Stimulated activated CD4-positive, alpha-beta T cell treated with anti-CD3 and anti-CD28 coated beads, Interleukin-1b, Interleukin-23, amount 100 ng/mL, for 4 hours (primary cell): ENCODE measurements around the gene SNX25.

Experiments
- DNase-seq, 2 donors: peaks; one replicate each; pipeline ENCODE4 v3.0.0-alpha.2; 2020; ENCODE audit warnings: low read depth in 2 of 2

The SNX25 gene

DNA sequence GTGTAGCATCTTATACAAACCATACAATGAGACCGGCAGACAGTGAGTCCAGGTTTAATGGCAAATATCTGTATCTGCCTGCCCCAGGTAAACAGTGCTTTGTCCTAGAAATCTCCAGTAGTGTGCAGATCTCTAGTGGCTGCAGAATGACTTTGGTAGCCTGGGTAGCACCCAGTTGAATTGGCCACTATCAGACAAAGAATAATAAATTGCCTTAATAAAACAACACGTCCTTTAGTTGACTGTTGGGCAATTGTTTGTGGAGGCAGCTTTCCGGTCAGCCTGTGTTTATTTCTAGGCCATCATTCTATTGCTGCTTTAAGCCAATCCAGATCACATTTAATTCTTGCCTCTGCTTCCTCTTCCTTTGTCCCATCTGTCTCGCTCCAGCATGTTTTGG, 52.5 kb downstream of the SNX25 start:
- DNase-seq: no peak

DNA sequence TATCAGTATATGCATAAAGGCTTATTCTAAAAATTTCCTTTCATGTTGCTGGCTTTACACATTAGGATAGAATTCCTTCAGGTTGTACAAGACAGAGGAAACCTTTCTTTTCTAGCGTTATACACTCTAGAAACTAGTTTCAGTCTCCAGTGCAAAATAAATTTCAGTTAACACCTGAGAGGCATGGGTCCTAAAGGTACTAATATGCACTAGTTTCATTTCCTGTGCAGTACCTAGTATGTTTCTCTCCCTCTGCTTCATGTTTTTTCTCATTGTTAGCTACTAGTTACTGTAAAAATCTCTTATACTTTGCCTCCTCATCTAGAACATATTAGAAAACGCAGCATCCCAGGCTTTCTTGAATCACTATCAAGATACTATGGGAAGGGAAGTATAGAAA, 54.0 kb downstream of the SNX25 start:
- no peak for DNase-seq

DNA sequence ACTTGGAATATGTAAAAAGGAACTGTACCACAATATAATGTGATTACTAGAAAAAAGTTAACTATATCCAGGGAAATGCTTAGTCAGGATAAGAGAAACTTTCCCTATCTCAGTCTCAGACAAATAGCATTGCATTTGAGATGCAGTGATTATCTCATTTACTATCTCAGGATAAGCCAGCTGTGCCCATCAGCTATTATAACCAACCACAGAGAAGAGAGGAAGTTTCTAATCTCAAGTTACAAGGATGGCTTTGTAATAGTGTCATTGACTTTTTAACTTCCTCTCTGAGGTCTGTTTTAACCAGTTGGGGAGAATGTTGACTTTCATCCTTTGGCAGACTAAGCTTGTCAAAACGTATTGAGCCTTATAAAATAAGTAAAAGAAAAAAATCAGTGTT, 56.5 kb downstream of the SNX25 start:
- no peak for DNase-seq

DNA sequence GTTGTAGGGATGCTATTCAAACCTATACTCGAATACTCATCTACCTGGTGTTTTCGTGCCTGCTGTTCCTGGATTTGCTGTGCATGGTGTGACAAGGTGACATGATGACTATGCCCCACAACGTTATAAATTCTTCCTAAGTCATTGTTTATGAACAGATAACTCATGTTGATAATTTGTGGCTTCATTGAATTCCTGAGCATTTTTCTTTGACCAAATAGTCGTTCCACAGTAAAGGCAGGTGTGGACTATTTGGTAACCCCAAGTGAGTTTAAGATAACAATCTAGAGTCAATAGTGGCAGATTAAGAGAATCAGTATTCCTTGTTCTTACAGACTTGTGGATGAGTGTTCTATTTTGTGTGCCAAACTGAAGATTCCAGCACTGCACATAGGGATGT, 59.9 kb downstream of the SNX25 start:
- DNase-seq: no peak

DNA sequence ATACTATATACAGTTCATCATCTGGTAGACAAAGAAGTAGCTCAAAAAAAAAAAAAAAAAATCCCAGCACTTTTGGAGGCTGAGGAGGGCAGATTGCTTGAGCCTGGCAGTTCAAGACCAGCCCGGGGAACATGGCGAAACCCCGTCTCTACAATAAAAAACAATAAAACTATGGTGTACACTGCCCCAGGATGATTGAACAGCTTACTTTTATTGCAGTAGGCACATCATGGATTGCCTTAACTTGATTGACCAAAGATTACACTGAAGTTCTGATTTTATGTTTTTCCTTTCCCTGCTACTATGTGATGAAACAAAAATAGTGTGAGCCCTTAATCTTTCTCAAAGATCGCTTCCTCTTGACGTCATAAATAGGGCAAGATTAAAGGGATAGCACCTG, 60.6 kb downstream of the SNX25 start:
- DNase-seq: no peak

DNA sequence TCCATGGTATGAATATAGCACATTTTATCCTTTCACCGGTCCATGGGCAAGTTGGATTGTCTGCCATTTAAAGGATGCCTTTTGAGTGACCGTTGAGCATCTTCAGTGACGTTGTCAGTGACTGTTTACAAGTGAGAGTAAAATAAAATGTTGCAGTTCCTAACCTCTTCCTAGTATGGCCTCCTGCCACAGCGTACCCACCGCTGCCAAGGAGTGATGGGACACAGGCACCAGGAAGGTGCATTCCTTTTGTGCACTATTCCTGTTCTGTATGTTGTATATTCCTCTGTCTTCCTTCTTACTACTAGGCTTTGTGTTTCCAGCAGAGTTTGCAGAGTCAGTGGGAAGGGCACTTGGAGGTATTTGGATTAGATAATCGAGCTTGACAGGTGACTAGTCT, 61.5 kb downstream of the SNX25 start:
- no peak for DNase-seq

DNA sequence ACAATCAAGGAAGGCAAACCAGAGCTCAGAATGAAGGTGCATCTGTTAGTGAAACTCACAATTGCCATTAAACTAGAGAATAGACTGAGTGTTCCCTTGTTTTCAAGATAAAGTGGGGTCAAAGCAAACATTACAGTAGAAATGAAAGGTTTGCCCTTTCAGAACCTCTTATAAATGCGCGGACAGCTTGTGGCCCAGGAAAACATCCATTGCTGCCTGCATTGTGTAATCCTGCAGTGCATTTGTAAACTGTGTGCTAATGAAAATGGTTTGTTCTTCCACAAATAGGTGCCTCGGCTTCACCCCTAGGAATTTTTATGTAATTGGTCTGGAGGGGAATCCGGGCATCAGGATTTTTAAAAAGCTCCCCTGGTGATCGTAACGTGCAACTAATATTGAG, 62.8 kb downstream of the SNX25 start:
- DNase-seq: no peak

DNA sequence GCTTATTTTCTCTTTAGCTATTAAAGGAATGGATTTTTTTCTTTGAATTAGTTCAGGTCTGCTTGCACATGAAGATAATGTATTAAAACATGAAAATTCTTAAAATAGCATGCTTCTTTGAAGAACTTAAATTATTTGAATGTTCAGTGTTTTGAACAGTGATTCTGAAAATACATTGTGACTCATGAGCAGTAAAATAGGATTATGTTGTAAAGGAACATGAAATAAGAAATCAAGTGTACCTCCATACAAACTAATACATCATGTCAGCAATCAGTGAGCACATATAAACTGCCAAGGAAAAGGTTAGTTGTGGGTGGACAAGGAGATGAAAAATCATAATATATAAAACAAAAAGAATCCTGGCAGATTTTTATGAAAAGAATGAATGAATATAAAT, 66.1 kb downstream of the SNX25 start:
- no peak for DNase-seq

DNA sequence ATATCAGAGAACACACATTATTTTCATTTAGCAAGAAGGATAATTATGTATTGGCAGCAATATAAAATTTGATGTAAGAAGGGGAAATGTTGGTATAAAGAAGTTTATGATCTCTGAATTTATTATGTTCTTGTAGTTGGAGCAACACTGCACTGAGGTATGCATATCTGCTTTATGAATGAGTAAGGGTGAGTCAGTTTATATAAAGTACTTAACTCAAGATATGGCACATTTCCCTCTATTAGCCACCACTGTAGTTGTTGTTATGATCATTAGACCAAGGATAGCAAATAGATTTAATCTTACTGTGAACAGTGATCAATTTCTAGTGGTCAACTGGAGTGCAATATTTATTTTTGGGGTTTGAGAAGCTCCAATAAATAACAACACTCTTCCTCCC, 66.6 kb downstream of the SNX25 start:
- DNase-seq: no peak

DNA sequence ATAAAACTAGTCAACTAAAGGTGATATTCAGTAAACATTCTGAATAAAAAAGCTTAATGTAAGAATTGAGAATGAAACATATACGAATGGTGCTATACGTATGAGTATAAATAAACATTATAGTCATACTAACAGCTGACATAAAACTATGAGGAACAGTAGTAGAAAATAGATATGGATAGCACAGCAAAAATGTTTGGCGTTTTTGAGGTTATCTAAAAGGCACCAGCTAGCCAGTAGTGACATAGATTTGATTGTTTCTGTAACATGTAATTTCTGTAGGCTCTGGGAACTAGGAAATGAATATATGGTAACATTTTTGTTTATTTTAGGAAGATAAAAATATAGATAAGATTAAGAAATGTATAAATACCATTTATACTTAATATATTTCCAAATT, 69.3 kb downstream of the SNX25 start:
- DNase-seq: no peak

DNA sequence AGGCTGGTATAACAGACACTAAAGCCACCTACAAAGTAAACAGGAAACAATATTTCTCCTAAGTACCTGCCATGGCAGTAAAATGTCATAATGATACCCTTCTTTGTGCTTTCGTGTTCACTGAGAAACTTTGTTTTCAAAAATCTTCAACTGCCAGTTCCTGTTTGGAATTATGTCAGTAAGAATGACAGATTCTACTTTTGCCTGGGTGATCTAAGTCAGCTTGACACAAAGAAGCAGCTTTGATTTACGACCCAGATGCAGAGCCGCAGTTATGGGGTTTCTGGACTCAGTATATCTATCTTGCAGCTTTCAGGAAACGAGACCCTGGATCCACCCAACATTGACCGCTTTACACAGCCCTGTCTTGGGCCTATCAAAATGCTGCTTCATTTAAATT, 71.2 kb downstream of the SNX25 start:
- DNase-seq: no peak

DNA sequence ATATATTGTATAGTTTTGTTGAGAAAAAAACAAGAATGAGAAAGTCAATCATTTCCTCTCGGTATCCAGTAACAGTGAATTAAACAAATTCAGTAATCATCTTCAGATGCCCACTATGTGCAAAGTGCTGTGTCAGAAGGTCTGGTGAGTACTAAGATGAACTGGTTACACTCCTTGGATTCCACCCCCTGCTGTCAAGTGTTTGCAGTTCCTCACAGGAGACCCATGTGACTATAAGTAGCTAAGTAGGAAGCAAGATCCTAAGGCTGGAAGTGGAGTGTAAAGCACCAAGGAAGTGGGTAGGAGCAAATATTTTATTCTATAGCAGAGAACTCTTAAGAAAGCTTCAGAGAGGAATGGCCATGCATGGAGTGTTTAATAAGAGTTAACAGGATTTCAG, 73.6 kb downstream of the SNX25 start:
- DNase-seq: no peak

DNA sequence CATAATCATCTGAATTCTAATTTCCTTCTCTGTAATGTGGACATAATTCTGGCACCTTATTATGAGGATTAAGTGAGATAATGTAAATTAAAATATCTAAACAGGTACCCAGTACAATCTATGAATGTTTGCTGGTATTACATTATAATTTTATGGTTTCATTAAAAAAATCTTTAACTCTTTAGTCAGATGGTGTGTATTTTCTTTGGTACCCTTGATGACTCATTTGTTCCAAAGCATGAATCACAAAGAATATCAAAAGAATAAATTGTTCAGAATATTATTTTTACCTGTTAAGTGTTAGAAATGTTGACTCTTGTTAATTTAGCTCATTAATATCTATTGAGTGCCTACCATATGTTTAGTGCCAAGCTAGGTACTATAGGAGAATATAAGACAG, 74.3 kb downstream of the SNX25 start:
- DNase-seq: no peak

DNA sequence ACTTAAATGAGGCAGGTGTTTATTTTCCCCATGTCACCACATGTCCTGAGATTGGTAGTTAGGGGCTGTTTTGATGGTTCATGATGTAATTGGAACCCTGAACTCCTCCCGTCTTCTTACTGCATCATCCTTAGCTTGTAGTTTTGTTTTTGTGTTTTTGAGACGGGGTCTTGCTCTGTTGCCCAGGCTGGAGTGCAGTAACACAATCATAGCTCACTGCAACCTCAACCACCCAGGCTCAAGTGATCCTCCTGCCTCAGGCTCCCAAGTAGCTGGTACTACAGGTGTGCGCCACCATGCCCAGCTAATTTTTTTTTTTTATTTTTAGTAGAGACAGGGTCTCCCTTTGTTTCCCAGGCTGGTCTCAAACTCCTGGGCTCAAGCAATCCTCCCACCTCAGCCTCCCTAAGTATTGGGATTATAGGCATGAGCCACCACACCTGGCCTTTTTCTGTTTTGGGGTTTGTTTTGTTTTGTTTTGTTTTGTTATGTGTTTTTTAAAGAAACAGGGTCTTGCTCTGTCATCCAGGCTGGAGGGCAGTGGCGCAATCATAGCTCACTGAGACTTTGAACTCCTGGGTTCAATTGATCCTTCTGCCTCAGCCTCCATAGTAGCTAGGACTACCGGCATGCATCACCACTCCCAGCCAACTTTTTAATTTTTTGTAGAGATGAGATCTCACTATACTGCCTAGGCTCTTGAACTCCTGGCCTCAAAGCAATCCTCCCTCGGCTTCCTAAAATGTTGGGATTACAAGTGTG, 76.4 kb downstream of the SNX25 start:
- DNase-seq: no peak

DNA sequence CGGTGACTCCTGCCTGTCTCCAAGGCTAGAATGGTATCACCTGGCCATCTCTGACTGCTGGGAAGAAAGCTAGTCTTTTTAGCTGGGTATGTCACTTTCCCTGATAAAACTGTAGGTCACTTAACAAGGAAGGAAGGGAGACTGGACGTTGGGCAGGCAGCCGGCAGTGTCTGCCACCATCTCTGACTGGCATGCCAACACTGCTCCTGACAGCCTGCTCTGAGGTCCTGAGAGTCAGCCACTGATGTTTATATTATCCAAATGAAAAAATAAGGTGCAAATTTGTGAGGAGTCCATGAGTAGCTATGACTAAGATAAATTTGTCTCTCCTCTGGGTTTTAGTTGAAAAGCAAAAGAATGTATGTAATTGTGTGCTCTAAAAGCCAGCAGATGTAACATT, 77.2 kb downstream of the SNX25 start:
- DNase-seq: no peak

DNA sequence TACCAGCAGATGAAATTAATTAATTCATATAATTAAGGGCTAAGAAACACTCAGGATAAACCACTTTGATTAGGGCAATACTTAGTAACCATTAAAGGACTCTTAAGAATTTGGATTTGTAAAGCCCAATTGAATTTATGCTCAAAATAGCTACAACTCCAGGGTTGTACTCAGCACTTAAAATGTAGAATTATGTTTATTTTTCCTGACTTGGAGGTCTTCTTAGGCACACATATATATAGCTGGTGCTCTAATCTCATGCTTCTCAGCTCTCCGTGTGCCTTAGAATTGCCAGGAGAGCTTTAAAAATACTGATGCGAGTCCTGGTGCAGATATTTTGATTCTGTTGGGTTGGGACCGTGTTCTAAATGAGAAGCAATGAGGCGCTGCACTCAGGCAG, 77.6 kb downstream of the SNX25 start:
- no peak for DNase-seq

DNA sequence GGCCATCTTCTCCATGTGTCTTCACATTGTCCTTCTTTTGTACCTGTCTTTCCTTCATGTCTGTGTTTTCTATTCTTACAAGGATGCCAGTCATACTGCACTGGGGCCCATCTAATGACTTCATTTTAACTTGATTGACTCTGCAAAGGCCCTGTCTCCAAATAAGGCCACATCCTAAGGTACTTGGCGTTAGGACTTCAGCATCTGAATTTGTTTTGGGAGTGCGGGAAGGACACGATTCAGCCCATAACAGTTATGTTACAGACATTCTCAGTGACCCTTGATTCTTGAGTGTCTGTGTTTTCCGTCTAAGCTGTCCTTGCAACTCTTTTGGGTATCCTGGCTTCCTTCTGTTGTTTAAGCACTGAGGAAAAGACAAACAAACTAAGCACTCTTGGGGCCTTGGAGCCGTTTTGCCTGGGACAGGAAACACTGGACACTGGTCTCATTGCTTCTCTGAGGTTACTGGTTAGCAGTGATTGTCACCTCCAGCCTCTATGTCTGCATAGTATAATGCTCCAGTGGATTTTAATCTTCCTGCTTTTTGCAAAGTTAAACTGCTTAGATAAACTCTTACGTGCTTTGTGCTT, 80.7 kb downstream of the SNX25 start:
- DNase-seq: no peak

DNA sequence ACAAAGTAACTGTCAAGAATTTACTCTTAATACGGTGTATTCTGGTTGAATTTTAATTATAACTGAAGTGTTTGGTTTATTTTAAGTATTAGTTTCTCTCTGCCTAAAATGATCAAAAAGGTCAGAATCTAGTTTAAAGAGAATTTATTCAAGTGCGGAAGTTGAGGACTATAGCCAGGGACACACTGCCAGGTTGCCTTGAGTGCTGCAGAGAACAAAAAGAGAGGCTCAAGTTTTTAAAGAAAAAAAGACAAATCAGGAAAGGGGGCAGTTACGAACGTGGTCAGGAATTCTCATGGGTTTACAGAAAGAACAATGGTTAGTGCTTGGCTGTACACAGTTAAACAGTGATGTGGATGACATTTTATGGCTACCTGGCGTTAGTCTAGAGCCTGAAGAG, 81.3 kb downstream of the SNX25 start:
- DNase-seq: no peak

DNA sequence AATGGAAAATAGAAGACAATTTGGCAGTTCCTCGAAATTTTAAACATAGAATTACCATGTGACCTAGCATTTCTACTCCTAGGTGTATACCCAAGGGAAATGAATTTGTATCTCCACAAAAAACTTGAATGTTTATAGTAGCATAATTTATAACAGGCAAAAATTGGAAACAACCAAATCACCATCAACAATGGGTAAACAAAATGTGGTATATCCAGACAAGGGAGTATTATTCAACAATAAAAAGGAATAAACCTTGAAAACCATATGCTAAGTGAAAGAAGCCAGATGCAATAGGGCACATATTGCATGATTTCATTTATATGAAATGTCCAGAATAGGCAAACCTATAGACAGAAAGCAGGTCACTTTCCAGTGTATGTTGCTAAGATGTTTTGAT, 83.8 kb downstream of the SNX25 start:
- no peak for DNase-seq

DNA sequence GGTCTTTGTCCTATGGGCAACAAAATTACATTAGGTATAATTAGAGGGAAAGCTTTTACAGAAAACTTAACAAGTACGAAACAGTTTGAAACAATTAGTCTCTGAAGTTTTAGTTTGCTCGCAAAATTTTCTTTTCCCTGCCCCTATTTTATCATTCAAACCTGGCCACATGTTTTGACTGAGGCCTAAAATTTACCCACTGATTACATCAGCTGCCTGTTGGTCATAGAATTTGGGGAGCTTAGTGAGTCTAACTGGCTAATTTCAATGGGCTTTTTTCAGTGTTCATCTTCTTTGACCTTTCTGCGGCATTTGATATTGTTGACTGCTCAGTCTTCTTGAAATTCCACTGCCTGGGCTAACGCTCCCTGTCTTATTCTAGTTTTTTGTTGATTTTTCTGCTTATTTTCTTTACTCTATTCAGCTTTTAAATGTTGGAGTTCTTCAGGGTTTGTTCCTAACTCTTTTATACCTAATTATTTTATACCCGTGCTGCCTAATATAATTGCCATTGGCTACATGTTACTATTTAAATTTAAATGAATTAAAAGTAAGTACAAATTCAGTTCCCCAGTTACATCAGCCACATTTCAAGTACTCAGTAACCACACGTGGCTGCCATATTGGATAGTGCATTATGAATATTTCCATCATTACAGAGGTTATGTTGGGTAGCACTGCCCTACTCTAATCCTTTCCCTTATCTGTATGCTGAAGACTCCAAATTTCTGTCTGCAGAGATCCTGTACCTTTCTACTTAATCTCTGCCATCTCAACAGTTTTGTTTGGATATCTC, 87.5 kb downstream of the SNX25 start:
- no peak for DNase-seq

DNA sequence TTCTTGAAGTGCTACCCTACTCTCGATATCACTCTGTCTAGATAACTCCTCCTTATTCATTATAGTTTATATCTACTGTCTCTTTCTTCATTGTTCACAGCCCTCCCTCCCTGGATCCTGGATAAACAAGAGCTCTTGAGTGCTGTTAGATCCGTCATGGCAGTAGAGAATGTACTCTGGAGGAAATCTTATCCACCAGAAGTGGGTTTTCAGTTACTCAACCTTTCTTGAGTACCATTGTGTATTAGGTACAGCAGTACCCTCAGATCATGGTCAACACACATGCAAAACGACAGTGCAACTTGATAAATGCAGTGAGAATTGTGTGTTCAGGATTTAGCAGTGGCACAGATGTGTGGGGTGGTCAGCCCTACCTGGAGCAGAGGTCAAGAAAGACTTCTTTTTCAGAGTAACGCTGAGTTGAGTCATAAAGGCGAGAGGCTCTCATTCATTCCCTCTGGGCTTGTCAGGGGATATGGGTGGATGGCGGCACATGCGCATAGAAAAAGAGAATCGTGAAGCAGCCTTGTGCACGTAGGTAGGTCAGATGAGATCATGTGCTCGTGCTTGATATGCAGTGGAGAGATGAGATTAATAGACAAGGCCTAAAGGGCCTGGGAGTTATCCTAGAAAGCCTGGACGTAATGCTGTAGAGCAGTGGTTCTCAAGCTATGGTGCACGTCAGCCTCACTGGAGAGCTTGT, 89.5 kb downstream of the SNX25 start:
- DNase-seq: no peak

DNA sequence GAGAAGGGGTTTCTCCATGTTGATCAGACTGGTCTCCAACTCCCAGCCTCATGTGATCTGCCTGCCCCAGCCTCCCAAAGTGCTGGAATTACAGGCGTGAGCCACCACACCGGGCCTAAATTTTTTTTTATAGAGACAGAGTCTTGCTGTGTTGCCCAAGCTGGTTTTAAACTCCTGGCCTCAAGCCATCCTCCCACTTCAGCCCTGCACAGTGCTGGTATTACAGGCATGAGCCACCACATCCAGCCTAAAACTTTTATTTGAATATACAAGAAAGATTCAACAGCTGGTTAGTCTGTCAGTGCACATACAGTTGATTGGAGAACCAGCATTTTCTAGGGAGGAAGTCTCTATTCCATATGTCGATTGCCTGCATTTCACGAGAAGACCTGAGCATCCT, 95.1 kb downstream of the SNX25 start:
- DNase-seq: no peak
